HG03342 (cell line): Measurements from ENCODE around the gene DNAJB4.
"Not testable (repeated sequence)": the region's sequence is repeated elsewhere in the genome, so short reads cannot be mapped to it uniquely, and the experiment has no call there.

Experiments used
- ATAC-seq: cut with Tn5 transposase; IDR thresholded peaks from one replicate; pipeline ENCODE4 v1.9.1; 2021; ENCODE audit warnings: mild to moderate bottlenecking, moderate library complexity; ENCODE audit not compliant: unreplicated experiment

Gene DNAJB4

DNA sequence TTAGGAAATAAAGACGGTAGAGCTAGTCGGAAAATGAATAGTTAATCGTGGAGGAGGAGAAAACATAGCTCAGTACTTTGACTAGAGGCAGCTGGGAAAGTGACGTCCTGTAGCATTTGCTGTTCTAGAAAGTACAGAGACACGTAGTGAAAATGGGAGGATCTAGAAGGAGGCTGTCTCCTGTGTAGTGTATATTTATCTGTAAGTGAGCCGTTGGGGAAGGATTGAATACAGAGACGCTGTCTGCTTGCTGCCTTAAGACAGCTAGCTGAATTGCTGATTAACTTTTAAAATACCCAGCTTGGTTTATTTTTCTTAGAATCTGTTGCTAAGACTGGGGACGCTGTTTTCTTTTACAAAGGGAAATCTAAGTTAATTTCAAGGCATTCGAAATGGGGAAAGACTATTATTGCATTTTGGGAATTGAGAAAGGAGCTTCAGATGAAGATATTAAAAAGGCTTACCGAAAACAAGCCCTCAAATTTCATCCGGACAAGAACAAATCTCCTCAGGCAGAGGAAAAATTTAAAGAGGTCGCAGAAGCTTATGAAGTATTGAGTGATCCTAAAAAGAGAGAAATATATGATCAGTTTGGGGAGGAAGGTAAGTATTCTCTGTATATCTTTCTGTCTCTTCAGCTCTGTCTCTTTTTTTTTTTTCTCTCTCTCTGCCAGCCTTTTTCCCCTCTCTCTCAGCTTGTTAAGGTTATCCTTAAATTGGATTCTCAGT lies at the start of gene DNAJB4:
Gene DNAJB4, plus strand, starts transcription at position 221 of the 729 bp plus-strand sequence. Its CDS starts 172 bp downstream, at position 393.
- ATAC-seq = peak; percentile 98

DNA sequence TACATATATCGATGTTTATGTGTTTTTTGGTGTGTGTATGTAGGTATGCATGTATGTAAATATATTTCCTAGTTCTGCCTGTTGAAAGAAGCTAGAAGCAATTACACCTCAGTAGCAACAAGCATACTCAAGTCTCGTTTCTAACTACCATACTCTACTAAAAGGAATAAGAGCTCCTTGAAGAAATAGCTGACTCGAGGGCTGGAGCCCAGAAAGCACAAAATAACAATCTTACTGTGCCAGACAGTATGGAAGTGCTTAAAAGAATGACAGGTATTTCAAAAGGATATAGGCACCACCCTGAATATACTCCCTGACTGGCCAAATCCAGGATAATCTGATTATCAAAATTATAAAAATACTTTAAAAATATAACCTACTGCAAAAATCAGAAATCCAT lies 49.0 kb upstream of the DNAJB4 start:
- no peak for ATAC-seq

DNA sequence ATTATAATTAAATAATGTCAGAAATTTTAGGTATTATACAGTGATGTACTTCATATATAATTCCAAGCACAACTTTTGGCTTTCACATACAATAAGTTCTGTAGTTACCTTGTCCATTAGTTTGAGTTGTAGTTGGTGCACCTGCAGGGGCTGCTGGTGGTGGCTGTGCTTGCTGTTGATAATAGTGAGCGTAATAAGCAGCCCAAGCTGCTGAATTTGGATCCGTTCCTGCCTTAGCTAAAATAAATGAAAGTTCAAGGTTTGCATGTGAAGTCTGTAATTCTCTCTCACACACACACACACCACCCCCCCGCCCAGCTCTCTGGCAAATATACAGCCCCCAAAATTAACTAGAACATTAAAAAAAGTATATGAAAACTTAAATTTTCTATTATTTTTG lies 48.3 kb upstream of the DNAJB4 start:
- ATAC-seq = no peak

DNA sequence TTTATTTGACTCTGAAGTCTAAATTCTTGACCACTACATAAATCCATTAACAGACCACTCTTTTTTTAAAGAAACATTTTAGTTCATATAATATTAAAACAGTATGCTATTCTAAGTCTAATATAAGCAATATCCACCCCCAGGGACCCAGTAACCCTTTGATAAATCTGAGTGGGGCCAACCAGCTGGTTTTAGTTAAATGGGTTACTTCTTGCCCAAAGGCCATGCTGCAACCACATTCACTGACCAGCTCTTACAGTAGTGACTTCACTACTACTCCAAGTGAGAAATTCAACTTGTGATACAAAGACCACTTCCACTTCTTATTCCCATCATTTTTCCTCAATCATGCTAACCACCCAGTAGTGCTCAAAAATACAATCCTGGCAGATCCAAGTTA lies 46.3 kb upstream of the DNAJB4 start:
- no peak for ATAC-seq

DNA sequence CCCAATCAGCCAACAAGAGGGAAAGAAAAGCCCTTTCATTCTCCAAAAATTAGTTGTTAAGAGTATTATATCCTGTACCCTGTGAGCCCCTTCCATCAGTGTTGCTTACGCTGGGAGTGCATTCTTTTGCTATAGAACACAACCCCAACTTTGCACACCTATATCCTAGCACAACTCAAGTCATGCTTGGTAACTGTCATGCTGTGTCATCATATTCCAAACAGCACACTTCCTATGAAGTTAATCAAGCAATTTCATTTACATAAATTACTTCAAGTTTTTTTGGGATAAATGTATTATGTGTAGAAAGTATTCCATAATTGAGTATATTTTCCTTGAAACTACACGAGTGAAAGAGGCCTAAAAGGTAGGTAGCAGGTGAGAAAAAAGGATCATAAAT lies 45.9 kb upstream of the DNAJB4 start:
- no peak for ATAC-seq

DNA sequence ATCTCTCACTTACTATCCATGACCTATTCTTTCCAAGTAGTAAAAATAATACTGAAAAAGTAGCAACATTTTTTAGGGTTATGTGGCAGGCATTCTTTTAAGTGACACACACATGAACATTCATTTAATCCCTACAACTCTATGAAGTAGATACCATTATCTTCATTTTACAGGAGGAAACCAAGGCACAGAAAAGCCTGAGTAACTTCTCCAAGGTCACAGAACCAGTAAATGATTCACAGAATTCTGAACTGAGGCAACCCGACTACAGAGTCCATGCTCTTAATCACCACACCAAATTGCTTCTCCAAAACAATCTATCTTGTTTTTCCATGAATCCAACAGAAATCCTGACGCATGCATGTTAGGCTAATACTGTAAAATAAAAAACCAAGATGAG lies 43.3 kb upstream of the DNAJB4 start:
- no peak for ATAC-seq

DNA sequence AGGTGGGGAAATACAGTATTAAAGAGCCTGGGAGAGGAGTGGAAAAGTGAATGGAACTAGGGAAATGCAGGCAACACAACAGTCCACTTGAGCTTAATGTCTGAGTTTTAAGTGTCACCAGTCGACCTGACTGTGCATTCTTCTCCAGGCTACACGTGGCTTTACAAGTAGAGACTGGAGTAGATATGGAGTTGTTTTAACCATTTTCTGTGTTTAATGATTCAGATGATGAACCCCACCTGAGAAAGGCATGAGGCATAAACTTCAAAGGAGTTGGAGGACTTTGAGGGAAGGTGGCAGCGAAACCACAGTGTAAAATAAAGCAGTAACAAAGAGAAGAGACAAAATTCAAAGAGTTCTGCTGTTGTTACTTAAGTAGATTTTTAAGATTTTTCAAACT lies 38.4 kb upstream of the DNAJB4 start:
- ATAC-seq = no peak

DNA sequence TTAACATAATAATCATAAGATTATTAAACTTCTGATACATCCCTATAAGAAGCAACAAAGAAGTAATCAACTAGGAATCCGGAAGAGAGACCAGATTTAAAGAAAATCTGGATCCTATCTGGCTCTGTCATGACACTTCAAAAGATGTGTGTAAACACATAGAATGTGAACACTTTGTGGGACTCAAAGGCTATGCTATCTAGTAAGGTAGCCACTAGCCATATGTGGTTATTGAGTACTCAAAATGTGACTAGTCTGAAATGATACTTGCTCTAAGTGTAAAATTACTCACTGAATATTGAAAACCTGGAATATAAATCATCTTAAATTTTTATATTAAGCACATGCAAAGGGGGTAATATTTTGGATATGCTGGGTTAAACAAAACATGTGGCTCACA lies 34.5 kb upstream of the DNAJB4 start:
- ATAC-seq = no peak

DNA sequence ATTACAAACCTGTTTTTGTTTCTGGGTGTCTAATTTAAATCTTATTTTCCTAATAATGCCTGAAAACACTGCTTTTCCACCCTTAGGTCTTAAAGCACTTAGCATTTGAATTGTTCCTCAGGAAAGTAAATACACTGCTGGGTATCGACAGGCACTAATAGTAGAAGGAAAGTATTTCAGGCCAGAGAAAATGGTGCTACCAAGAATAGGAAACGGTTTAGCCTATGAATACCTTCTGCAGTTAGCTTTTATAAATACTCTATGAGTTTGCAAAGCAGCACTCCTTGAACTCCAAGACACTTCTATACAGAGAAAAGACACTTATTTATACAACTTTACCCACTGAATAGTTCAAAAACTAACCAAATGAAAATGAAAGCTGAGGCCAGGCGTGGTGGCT lies 32.7 kb upstream of the DNAJB4 start:
- no peak for ATAC-seq

DNA sequence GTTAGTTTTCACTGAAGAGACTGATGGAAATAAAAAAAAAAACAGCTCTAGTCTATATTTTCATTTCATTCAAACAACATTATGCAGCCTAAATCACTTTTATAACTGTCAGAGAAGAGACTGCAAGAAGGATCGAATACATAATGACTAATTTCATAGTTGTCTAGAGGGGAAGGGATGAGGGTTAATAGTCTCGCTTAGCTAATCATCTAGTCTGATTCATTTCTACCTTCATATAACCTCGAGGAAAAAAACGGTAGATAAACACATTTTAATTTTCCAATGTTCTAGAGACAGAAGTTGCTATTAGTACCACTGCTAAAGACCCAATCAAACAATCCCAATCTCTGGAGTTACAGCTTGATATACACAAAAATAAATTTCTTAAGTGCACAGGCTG lies 29.4 kb upstream of the DNAJB4 start:
- ATAC-seq = no peak

DNA sequence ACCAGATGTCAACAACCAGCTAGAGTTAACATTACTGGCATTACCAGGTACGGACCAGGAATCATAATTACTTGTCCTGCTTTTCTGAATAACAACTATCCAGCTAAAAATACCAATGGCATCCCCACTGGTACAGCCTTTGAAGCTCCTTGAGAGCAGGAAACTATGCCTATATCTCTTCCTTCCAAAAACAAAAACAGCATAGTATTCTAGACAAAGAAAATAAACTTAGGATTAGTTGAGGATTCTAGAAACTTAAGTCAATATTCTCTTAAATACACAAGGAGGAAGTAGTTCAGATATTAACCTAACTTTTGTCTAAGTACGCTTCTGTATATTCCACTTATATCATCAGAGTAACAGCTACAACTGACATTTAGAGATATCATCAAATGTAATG lies 28.8 kb upstream of the DNAJB4 start:
- ATAC-seq = no peak

DNA sequence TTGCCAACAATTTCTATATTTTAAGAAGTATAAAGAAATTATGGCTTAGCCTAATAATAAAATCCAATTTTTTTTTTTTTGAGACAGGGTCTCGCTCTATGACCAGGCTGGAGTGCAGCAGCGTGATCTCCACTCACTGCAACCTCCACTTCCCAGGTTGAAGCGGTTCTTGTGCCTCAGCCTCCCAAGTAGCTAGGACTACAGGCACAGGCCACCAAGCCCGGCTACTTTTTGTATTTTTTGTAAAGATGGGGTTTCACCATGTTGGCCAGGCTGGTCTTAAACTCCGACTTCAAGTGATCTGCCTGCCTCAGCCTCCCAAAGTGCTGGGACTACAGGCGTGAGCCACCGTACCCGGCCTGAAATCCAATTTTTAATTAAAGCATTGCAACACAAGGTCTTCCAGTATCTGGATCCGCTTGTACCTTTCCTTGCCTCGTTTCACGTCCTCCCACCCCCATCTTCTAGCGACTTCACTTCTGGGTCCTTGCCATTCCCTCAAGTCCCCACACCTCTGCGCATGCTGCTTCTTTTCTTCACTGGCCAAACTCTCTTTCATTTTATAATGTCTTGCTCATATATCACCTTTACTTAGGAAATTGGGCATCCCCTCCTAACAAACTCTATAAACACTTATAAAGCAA lies 28.2 kb upstream of the DNAJB4 start:
- ATAC-seq = no peak

DNA sequence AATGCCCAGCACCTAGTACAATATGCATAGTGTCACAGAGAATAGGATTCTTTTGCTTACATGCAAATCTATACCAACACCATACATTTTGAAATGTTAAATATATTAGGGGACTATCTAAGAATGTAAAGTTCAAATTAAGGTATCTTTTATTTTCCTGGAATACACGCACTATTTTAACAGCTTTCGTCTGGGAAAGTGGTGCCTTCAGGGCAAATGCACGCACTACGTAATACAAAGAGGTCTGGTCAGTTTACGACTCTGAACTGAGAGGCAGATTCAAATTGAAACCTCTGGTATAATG lies 26.8 kb upstream of the DNAJB4 start:
- ATAC-seq = no peak

DNA sequence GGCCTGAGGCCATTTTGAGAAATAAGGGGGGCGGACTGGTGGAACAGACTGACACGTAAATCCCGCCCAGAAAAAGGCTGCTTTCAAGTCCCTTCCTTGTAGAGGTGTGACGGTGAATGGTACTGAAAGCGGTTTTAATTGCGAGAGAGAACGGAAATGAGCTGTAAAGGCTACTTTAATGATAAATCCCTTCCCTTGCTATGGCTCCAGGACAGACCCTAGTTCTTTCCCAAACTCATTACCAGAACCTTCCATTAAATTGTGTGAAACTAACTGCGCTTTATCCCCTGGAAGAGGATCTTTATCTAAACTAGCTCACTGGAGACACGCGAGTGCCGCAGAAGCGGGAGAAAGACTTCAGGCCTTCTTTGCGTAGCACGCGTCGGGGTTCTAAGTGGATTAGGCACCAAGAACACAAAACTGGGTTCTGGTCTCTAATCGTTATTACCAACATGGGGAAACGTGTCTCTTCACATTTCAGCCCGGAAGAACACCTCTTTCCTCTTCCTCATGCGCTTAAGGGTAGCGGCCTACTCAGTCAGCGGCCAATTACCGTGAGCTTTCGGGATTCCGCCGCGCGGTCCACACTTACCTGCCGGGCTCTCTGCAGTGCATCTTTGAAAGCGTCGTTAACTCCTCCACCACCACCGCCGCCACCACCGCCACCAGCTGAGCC lies 26.3 kb upstream of the DNAJB4 start:
- peak; percentile 75 for ATAC-seq

DNA sequence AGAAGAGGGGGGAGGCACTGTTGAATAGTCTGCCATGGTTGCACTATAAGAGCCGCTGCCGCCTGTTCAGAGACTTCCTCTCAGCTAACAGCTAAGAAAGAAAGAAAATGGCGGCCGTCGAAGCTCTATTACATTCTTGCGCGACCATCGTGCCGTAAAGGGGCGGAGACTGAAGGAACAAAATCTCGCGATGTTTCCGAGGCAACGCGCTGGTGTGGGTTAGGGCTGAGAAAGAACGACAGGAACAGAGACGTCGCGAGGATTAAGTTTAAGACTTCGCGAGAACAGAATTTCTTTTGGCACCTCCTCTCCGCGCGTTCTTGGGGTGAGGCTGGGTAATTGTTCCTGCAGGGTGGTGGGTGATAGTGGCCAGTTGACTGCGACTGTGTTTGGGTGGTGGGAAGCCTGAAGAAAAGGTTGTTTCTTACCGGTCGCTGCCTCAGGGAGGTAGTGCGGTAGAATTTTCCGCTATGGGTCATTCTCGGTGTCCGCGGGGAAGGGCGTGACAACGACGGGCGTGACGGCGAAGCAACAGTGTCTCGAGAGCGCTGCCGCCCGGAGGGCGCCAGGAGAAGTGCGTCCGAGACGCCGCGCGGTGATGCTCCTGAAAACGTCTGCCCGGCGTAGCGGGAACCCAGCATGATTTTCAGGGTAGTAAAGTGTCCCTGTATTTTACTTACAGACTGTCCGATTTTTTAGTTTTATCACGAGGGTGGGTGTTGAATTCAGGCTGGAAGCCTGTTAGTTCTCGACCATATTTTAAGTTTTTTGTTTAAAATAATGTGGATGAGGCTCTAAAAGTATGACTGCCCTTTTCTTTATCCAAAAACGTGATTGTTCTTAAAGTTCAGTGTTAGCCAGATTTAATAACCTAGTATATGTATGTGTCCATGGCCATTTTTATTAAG lies 25.5 kb upstream of the DNAJB4 start, which contains the start of gene FUBP1:
Gene FUBP1, minus strand, starts transcription at position 104 of the 908 bp plus-strand sequence. Its CDS starts 68 bp downstream, at position 36.
- peak; percentile 78 for ATAC-seq

DNA sequence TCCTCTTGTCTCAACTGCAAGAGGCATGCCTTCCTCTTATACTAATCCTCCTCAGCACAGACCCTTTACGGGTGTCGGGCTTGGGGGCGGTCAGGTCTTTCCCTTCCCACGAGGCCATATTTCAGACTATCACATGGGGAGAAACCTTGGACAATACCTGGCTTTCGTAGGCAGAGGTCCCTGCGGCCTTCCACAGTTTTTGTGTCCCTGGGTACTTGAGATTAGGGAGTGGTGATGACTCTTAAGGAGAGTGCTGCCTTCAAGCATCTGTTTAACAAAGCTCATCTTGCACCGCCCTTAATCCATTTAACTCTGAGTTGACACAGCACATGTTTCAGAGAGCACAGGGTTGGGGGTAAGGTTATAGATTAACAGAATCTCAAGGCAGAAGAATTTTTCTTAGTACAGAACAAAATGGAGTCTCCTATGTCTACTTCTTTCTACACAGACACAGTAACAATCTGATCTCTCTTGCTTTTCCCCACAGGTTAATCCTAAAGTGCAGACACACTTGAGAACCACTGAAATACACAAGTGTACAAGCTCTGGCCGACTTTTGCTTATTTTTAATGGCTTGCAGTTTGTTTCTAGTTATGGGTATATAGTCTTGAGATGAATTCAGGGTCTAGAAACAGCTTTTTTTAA lies 21.3 kb upstream of the DNAJB4 start:
- not testable (repeated sequence) for ATAC-seq

DNA sequence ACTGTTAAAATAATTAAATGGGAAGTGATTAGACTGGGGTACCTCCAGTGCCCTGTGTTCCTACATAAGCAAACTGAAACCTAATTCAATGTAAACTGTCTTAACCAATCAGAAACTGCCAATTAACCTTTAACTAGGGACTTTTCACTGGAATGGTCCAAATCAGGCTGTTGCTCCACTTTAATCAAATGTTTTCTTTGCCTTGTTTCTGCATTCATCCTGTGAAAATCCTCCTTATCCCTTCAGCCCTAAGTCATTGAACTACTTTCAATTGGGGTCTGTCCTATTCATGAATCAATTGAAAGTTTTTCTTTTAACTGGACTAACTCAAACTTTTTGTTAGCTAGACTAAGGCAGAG lies 20.8 kb upstream of the DNAJB4 start:
- ATAC-seq = no peak

DNA sequence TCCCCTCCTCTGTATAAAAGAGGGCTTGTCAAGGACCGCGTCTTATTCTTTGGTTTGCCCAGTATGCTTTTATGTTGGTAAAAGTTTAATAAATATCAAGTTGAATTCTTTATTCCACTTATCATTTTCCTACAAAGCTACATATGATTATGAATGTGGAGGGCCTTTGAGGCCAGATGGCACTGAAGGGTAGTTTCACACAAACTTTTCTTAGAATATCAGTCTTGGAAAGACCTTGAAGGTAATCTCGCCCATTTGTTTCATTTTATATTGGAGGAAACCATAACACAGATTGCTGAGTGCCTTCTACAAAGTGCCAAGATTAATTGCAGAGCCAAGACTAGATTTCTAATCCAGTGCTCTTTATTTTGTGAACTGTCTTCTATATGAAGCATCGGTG lies 20.1 kb upstream of the DNAJB4 start:
- ATAC-seq = no peak

DNA sequence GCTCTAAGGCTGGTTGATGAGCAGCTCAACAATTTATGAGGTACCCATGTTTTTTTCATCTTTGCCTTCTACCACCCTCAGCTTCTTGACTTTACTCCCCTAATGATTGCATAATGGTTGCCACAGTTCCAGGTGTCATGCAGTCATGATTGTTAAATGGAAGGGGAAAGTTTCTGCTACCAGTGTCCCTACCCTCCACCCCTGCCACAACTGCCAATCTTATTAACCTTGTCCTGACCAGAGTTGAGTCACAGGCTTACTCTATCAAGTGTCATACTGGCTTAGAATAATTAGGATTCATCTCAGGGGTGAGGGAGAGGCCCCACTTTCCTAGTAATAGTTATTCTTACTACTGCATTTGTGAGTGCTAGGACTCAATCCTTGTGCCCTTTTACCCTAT lies 17.9 kb upstream of the DNAJB4 start:
- ATAC-seq = no peak

DNA sequence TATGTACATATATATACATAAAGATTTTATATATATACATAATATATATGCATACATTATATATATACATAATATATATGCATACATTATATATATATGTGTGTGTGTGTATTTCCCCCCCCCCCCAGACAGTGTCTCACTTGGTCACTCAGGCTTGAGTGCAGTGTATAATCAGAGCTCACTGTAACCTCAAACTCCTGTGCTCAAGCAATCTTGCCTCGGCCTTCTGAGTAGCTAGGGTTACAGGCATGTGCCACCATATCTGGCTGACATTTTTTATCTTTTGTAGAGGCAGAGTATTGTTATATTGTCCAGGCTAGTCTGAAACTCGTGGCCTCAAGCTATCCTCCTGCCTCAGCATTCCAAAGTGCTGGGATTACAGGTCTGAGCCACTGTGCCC lies 16.8 kb upstream of the DNAJB4 start:
- ATAC-seq = no peak

DNA sequence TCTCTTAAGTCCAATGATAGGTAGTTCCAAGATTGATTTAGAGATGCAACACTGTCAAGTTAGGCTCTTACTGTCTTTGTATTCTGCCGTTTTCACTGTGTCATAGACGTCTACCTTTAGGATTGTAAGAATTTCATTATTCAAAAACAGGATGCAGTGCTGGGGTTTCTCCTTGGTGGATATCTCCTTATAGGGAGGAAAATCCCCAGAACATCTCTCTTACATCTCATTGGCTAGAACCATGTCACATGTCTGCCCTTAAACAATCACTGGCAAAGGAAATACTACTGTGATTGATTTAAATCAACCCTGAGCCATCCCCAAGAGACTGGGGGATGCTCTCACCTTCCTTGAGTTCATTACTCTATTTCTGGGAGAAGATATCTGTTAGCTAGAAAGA lies 15.0 kb upstream of the DNAJB4 start:
- ATAC-seq = no peak
